Gastrocnemius medialis (tissue), 4 donors: ENCODE data around the gene EIF2S1. TPM values are rescaled to one million over a fixed set of nuclear protein-coding genes. Genes with fewer than 3 reads are reported as not detected.

ENCODE experiments used
- ATAC-seq, 2 donors: fragments of 150-250 bp; one replicate each; pipeline ENCODE4 v1.9.1; 2016
- DNase-seq, 2 donors: peaks; one replicate each; pipeline ENCODE4 v3.0.0-alpha.2; 2019
- H3K27ac ChIP-seq, 4 donors: fragments of 200-600 bp; sonication (generic); 1 replicate in 1 of 4; 2 replicates in 3 of 4; pipeline ENCODE4 v1.5.1; 2016 to 2018; ENCODE audit warnings: mild to moderate bottlenecking in 2 of 4, moderate library complexity in 1 of 4
- H3K27me3 ChIP-seq, 3 donors: fragments of 200-600 bp; sonication (generic) in 2 of 3; 1 replicate in 1 of 3; 2 replicates in 2 of 3; pipeline versions ENCODE4 v1.5.1 to v1.6.0; 2016 to 2019; ENCODE audit warnings: mild to moderate bottlenecking in 1 of 3, moderate library complexity in 1 of 3
- H3K36me3 ChIP-seq, 2 donors: fragments of 200-600 bp; sonication (generic) in 1 of 2; one replicate each; pipeline ENCODE4 v1.5.1; 2017 to 2018
- H3K4me1 ChIP-seq, 2 donors: fragments of 200-600 bp; sonication (generic) in 1 of 2; one replicate each; pipeline ENCODE4 v1.5.1; 2016 to 2017; ENCODE audit warnings: mild to moderate bottlenecking in 2 of 2
- H3K4me3 ChIP-seq, 4 donors: fragments of 200-600 bp; sonication (generic) in 3 of 4; 1 replicate in 1 of 4; 2 replicates in 3 of 4; pipeline ENCODE4 v1.5.1; 2016 to 2019; ENCODE audit warnings: mild to moderate bottlenecking in 2 of 4
- H3K9me3 ChIP-seq, 3 donors: fragments of 200-600 bp; sonication (generic) in 2 of 3; 1 replicate in 1 of 3; 2 replicates in 2 of 3; pipeline ENCODE4 v1.5.1; 2016 to 2019
- POLR2A ChIP-seq, 2 donors: fragments of 450-650 bp; IDR thresholded peaks; one replicate each; pipeline ENCODE4 v1.6.1; 2017; ENCODE audit warnings: antibody characterized with exemption in 2 of 2, mild to moderate bottlenecking in 2 of 2, moderate library complexity in 2 of 2
- in situ Hi-C, 4 donors: fragments of 200-750 bp; cut with MboI; loops; one replicate each; pipeline versions ENCODE4 v1.15.0 to v1.8.0; 2017; ENCODE audit warnings: low sequenced_read_pairs in 4 of 4
- intact Hi-C: fragments of 100-400 bp; cut with DNase I; formaldehyde crosslinking; loops from one replicate; pipeline ENCODE4 v1.15.1; 2023; ENCODE audit warnings: low total_unique reads
- total RNA-seq, 4 donors: library from RNA; depleted of rRNA; stranded (reverse); fragments of >200 nt; gene quantifications; one replicate each; pipeline versions ENCODE4 v1.1.0 to v1.2.3, GENCODE V29; 2016
- TF ChIP-seq, protein P1 (sequence below), 5 experiments: fragments of 450-650 bp in 3 of 5; fragments of 200-600 bp in 2 of 5; sonication (generic) in 2 of 5; IDR thresholded peaks in 4 of 5; conservative IDR thresholded peaks in 1 of 5; 1 replicate in 4 of 5; 2 replicates in 1 of 5; pipeline ENCODE4 v1.5.1; 2016 to 2019; ENCODE audit warnings: antibody characterized with exemption in 5 of 5, mild to moderate bottlenecking in 3 of 5, moderate library complexity in 3 of 5

Gene EIF2S1
- total RNA-seq, 4 donors from 2014 or later, result 87.7 to 164 (median 129) TPM

GRCh38 chr14:67395086-67395875 lies 35.2 kb downstream of the EIF2S1 start:
- H3K27me3 ChIP-seq, result no peaks in the 10 kb centered on the region
- no peaks in the 10 kb centered on the region for H3K36me3 ChIP-seq
- no peaks in the 10 kb centered on the region for H3K4me1 ChIP-seq
- TF ChIP-seq POLR2A (IDR thresholded peaks at IDR 0.05), result no peak
- TF ChIP-seq, protein P1, sequence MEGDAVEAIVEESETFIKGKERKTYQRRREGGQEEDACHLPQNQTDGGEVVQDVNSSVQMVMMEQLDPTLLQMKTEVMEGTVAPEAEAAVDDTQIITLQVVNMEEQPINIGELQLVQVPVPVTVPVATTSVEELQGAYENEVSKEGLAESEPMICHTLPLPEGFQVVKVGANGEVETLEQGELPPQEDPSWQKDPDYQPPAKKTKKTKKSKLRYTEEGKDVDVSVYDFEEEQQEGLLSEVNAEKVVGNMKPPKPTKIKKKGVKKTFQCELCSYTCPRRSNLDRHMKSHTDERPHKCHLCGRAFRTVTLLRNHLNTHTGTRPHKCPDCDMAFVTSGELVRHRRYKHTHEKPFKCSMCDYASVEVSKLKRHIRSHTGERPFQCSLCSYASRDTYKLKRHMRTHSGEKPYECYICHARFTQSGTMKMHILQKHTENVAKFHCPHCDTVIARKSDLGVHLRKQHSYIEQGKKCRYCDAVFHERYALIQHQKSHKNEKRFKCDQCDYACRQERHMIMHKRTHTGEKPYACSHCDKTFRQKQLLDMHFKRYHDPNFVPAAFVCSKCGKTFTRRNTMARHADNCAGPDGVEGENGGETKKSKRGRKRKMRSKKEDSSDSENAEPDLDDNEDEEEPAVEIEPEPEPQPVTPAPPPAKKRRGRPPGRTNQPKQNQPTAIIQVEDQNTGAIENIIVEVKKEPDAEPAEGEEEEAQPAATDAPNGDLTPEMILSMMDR (IDR thresholded peaks at IDR 0.05 in 4 of 5, conservative IDR thresholded peaks at IDR 0.05 in 1 of 5), result no peak
- H3K9me3 ChIP-seq, result no peaks in the 10 kb centered on the region
- intact Hi-C loops, result no loop called here
- DNase-seq (no peak), ATAC-seq (no peak)
- H3K27ac ChIP-seq, result no peak overlapping the region
- in situ Hi-C loops, result no loop called here
- H3K4me3 ChIP-seq, result no peak overlapping the region

DNA sequence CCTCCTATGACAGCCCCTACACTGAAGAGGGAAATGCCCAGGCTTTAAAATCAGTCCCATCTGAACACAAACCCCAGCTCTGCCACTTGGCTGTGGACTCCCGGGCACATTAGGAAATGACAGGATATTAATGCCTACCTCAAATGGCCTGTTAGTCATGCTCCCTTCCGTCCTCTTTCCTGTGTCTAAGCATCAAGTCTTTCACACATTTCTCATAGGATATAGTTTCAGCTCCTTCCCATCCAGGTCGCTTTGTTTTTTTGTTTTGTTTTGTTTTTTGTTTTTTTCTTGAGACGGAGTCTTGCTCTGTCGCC lies 35.7 kb downstream of the EIF2S1 start:
- intact Hi-C loops (no loop called here), in situ Hi-C loops (no loop called here)
- no peak for ATAC-seq
- Histone ChIP-seq H3K9me3 (no peaks in the 10 kb centered on the region), H3K27ac (no peak overlapping the region), H3K36me3 (no peaks in the 10 kb centered on the region), H3K4me3 (no peak overlapping the region), H3K27me3 (no peaks in the 10 kb centered on the region), H3K4me1 (no peaks in the 10 kb centered on the region)
- TF ChIP-seq, protein P1 (IDR thresholded peaks at IDR 0.05 in 4 of 5, conservative IDR thresholded peaks at IDR 0.05 in 1 of 5), result no peak
- TF ChIP-seq POLR2A (IDR thresholded peaks at IDR 0.05), result no peak
- DNase-seq, result no peak

GRCh38 chr14:67396381-67396970 lies 36.3 kb downstream of the EIF2S1 start:
- Histone ChIP-seq H3K36me3 (no peaks in the 10 kb centered on the region), H3K27ac (no peak overlapping the region), H3K9me3 (no peaks in the 10 kb centered on the region), H3K27me3 (no peaks in the 10 kb centered on the region), H3K4me1 (no peaks in the 10 kb centered on the region), H3K4me3 (no peak overlapping the region)
- TF ChIP-seq, protein P1 (IDR thresholded peaks at IDR 0.05 in 4 of 5, conservative IDR thresholded peaks at IDR 0.05 in 1 of 5), result no peak
- TF ChIP-seq POLR2A (IDR thresholded peaks at IDR 0.05), result no peak
- in situ Hi-C loops, result no loop called here
- ATAC-seq, result no peak
- intact Hi-C loops, result no loop called here
- no peak for DNase-seq

GRCh38 chr14:67397536-67397935 lies 37.4 kb downstream of the EIF2S1 start:
- Histone ChIP-seq H3K4me3 (no peak overlapping the region), H3K36me3 (no peaks in the 10 kb centered on the region), H3K27me3 (no peaks in the 10 kb centered on the region), H3K4me1 (no peaks in the 10 kb centered on the region), H3K27ac (no peak overlapping the region), H3K9me3 (no peaks in the 10 kb centered on the region)
- no peak for ATAC-seq
- in situ Hi-C loops (no loop called here), intact Hi-C loops (no loop called here)
- DNase-seq, result no peak
- TF ChIP-seq, protein P1 (IDR thresholded peaks at IDR 0.05 in 4 of 5, conservative IDR thresholded peaks at IDR 0.05 in 1 of 5), result no peak
- no peak for TF ChIP-seq POLR2A (IDR thresholded peaks at IDR 0.05)
